Fibroblast of peridontal ligament (primary cell): ENCODE data around the gene ATXN10.
A peak's percentile ranks its signal among the peaks of the same experiment; 100 is the strongest.

ENCODE experiments used
- DNase-seq: peaks from one replicate; pipeline ENCODE4 v3.0.0-alpha.2; 2010; ENCODE audit errors: extremely low read depth

ATXN10 gene

GRCh38 chr22:45826520-45826919, 154.9 kb downstream of the ATXN10 start:
- DNase-seq: no peak

- DNase-seq: no peak
These were observed 157.2 kb downstream of the ATXN10 start for GRCh38 chr22:45828841-45829240.

- peak; percentile 22 for DNase-seq
These were observed 159.1 kb downstream of the ATXN10 start for GRCh38 chr22:45830531-45831245.

- peak; percentile 41 for DNase-seq
These were observed 159.8 kb downstream of the ATXN10 start for GRCh38 chr22:45831394-45831793.

- DNase-seq: no peak
These were observed 160.5 kb downstream of the ATXN10 start for GRCh38 chr22:45832180-45832579.

GRCh38 chr22:45832959-45833580, 161.4 kb downstream of the ATXN10 start:
- DNase-seq: no peak

GRCh38 chr22:45833613-45834012, 162.0 kb downstream of the ATXN10 start:
- DNase-seq: no peak

- DNase-seq: no peak
These were observed 162.6 kb downstream of the ATXN10 start for GRCh38 chr22:45834241-45834640.

- DNase-seq: no peak
These were observed 163.2 kb downstream of the ATXN10 start for GRCh38 chr22:45834795-45835194.

- DNase-seq: no peak
These were observed 165.0 kb downstream of the ATXN10 start for GRCh38 chr22:45836418-45837169.

- no peak for DNase-seq
These were observed 165.9 kb downstream of the ATXN10 start for GRCh38 chr22:45837508-45837907.

- no peak for DNase-seq
These were observed 166.8 kb downstream of the ATXN10 start for GRCh38 chr22:45838305-45838887.

- no peak for DNase-seq
These were observed 168.8 kb downstream of the ATXN10 start for GRCh38 chr22:45840483-45840882.

GRCh38 chr22:45842291-45842991, 170.8 kb downstream of the ATXN10 start:
- DNase-seq: peak; percentile 27

GRCh38 chr22:45843031-45843430, 171.4 kb downstream of the ATXN10 start:
- no peak for DNase-seq

- no peak for DNase-seq
These were observed 172.4 kb downstream of the ATXN10 start for GRCh38 chr22:45843986-45844385.

- DNase-seq: no peak
These were observed 173.4 kb downstream of the ATXN10 start for GRCh38 chr22:45845076-45845487.

GRCh38 chr22:45846952-45847351, 175.3 kb downstream of the ATXN10 start:
- DNase-seq: no peak

- no peak for DNase-seq
These were observed 177.3 kb downstream of the ATXN10 start for GRCh38 chr22:45848904-45849303.

GRCh38 chr22:45852826-45853225, 181.2 kb downstream of the ATXN10 start:
- DNase-seq: no peak

GRCh38 chr22:45855961-45856360, 184.3 kb downstream of the ATXN10 start:
- DNase-seq: no peak

- DNase-seq: no peak
These were observed 185.9 kb downstream of the ATXN10 start for GRCh38 chr22:45857519-45857918.
